ENCODE results near the gene CTR9. TPM values are rescaled to one million over a fixed set of nuclear protein-coding genes. Genes with fewer than 3 reads are reported as not detected.

The CTR9 gene
- total and polyA plus RNA-seq, 9 of the 15 experiments (the other 6 are each of a cell fraction or from before 2014, with no cell fraction given), result 25.4 to 79.3 (median 47.3) TPM

GRCh38 chr11:10808553-10809372 is 57.7 kb downstream of the CTR9 start, which contains the start of gene EIF4G2 (continued):
- TF ChIP-seq SRF (CRISPR knock-in tag; IDR thresholded peaks at IDR 0.05), result peak in 1 of 2 experiments; percentile 67; a peak in 2 of 4 replicates
- TF ChIP-seq POLR2AphosphoS5 (IDR thresholded peaks at IDR 0.05; ENCODE audit: control insufficient read depth, insufficient read depth, low read depth, low read length), result peak; percentile 99
- peak; percentile 91 for TF ChIP-seq MBD2 (IDR thresholded peaks at IDR 0.05; ENCODE audit: borderline replicate concordance, low read depth)
- TF ChIP-seq ARID1B (IDR thresholded peaks at IDR 0.05), result peak; percentile 63; the same call in 1 of the 2 replicates
- peak; percentile 98 for TF ChIP-seq OTX1 (CRISPR knock-in tag; IDR thresholded peaks at IDR 0.05)
- TF ChIP-seq ZNF24 (IDR thresholded peaks at IDR 0.05), result peak; percentile 100
- TF ChIP-seq NFYB (IDR thresholded peaks at IDR 0.05; ENCODE audit: extremely low read depth, insufficient read length), result peak; percentile 66
- TF ChIP-seq CEBPZ (IDR thresholded peaks at IDR 0.05; ENCODE audit: borderline replicate concordance, low read depth, low read length), result no peak
- 0 out of 2 replicates have a peak, but pooled peaks have one; percentile 31 for TF ChIP-seq CBFA2T3 (IDR thresholded peaks at IDR 0.05)
- TF ChIP-seq THRA (IDR thresholded peaks at IDR 0.05), result no peak
- no peak for TF ChIP-seq DLX4 (CRISPR knock-in tag; IDR thresholded peaks at IDR 0.05)
- peak in 1 of 2 experiments; percentile 41; a peak in 2 of 4 replicates for TF ChIP-seq ZNF639 (CRISPR knock-in tag; conservative IDR thresholded peaks at IDR 0.05 in 1 of 2, IDR thresholded peaks at IDR 0.05 in 1 of 2)
- TF ChIP-seq ID3 (CRISPR knock-in tag; IDR thresholded peaks at IDR 0.05), result no peak
- peak; percentile 51; the same call in 1 of the 2 replicates for TF ChIP-seq ID3 (tag; IDR thresholded peaks at IDR 0.05)
- no peak for TF ChIP-seq TGIF2 (CRISPR knock-in tag; IDR thresholded peaks at IDR 0.05)
- TF ChIP-seq ZNF174 (CRISPR knock-in tag; IDR thresholded peaks at IDR 0.05), result no peak
- TF ChIP-seq PRPF4 (IDR thresholded peaks at IDR 0.05; ENCODE audit: insufficient read depth, low read depth, low read length, poor library complexity, severe bottlenecking), result peak; percentile 88
